T1000 (cell line): ENCODE results near the gene TRIM71.
"Not testable (repeated sequence)": the region's sequence is repeated elsewhere in the genome, so short reads cannot be mapped to it uniquely, and the experiment has no call there.

Experiments used
- DNase-seq: peaks from one replicate; lab custom pipeline; 2025; ENCODE audit warnings: mixed read lengths; lab: John Stamatoyannopoulos, UW

Gene TRIM71

GRCh38 chr3:32819551-32820348, 2.0 kb downstream of the TRIM71 start:
- no peak for DNase-seq

GRCh38 chr3:32820430-32820829, 2.6 kb downstream of the TRIM71 start:
- no peak for DNase-seq

GRCh38 chr3:32820971-32821685, 3.3 kb downstream of the TRIM71 start:
- no peak for DNase-seq

GRCh38 chr3:32821686-32822296, 4.0 kb downstream of the TRIM71 start:
- DNase-seq, result no peak

- DNase-seq, result no peak
These were observed 5.1 kb downstream of the TRIM71 start for GRCh38 chr3:32822609-32823498.

- DNase-seq, result not testable (repeated sequence)
These were observed 5.9 kb downstream of the TRIM71 start for GRCh38 chr3:32823641-32824184.

GRCh38 chr3:32825601-32826375, 8.0 kb downstream of the TRIM71 start:
- no peak for DNase-seq

- no peak for DNase-seq
These were observed 13.3 kb downstream of the TRIM71 start for GRCh38 chr3:32831062-32831461.

- no peak for DNase-seq
These were observed 14.0 kb downstream of the TRIM71 start for GRCh38 chr3:32831791-32832190.

GRCh38 chr3:32832193-32832592, 14.4 kb downstream of the TRIM71 start:
- no peak for DNase-seq

- DNase-seq, result no peak
These were observed 17.2 kb downstream of the TRIM71 start for GRCh38 chr3:32835049-32835371.

GRCh38 chr3:32835961-32836360, 18.2 kb downstream of the TRIM71 start:
- no peak for DNase-seq

GRCh38 chr3:32836601-32837000, 18.8 kb downstream of the TRIM71 start:
- DNase-seq, result no peak

GRCh38 chr3:32837366-32837765, 19.6 kb downstream of the TRIM71 start:
- no peak for DNase-seq

- no peak for DNase-seq
These were observed 20.0 kb downstream of the TRIM71 start for GRCh38 chr3:32837789-32838188.

- no peak for DNase-seq
These were observed 21.9 kb downstream of the TRIM71 start for GRCh38 chr3:32839714-32840085.

- DNase-seq, result no peak
These were observed 22.5 kb downstream of the TRIM71 start for GRCh38 chr3:32840086-32840841.

- DNase-seq, result no peak
These were observed 23.5 kb downstream of the TRIM71 start for GRCh38 chr3:32841341-32841740.

- no peak for DNase-seq
These were observed 24.2 kb downstream of the TRIM71 start for GRCh38 chr3:32841867-32842470.

GRCh38 chr3:32842531-32842931, 24.7 kb downstream of the TRIM71 start:
- DNase-seq, result no peak
